Fibroblast of lung (primary cell): ENCODE measurements around the gene VAC14.

ENCODE experiments used
- CTCF ChIP-seq, 2 donors: IDR thresholded peaks in 1 of 2; conservative IDR thresholded peaks in 1 of 2; 1 replicate in 1 of 2; 2 replicates in 1 of 2; pipeline ENCODE4 v1.5.1; 2011 to 2012; ENCODE audit warnings: low read length in 2 of 2, control low read depth in 1 of 2, inconsistent platforms in 1 of 2, low read depth in 1 of 2, mild to moderate bottlenecking in 1 of 2
- EZH2 ChIP-seq: IDR thresholded peaks from 2 replicates; pipeline ENCODE4 v1.5.1; 2012; ENCODE audit warnings: low read length, control low read depth, mild to moderate bottlenecking; ENCODE audit errors: missing control alignments

- TF ChIP-seq CTCF (conservative IDR thresholded peaks at IDR 0.05 in 1 of 2, IDR thresholded peaks at IDR 0.05 in 1 of 2; ENCODE audit: low read depth in 1 of 2, low read length in 2 of 2) (no peak), EZH2 (no peak)
Measured at GRCh38 chr16:70701036-70701435, 99.9 kb downstream of the VAC14 start.
